Spleen (tissue), 11 donors: ENCODE data around the gene GTF3C5. TPM values are rescaled to one million over a fixed set of nuclear protein-coding genes. Genes with fewer than 3 reads are reported as not detected.
"Not testable (repeated sequence)": the region's sequence is repeated elsewhere in the genome, so short reads cannot be mapped to it uniquely, and the experiment has no call there.

Source experiments
- DNase-seq: peaks from one replicate; pipeline ENCODE4 v3.0.0-alpha.2; 2020
- H3K27ac ChIP-seq, 8 donors: fragments of 200-600 bp; sonication (generic) in 7 of 8; 1 replicate in 4 of 8; 2 replicates in 4 of 8; pipeline versions ENCODE4 v1.5.0 to v1.8.0; 2016 to 2021; ENCODE audit warnings: inconsistent platforms in 4 of 8, mild to moderate bottlenecking in 4 of 8, moderate library complexity in 1 of 8
- H3K27me3 ChIP-seq, 7 donors: fragments of 200-600 bp; sonication (generic) in 6 of 7; replicated peaks in 1 of 7; 1 replicate in 4 of 7; 2 replicates in 3 of 7; pipeline versions ENCODE4 v1.5.0 to v1.8.0; 2016 to 2021; ENCODE audit warnings: inconsistent platforms in 3 of 7, mild to moderate bottlenecking in 1 of 7
- H3K36me3 ChIP-seq, 6 donors: fragments of 200-600 bp; sonication (generic) in 5 of 6; 1 replicate in 4 of 6; 2 replicates in 2 of 6; pipeline versions ENCODE4 v1.5.0 to v1.8.0; 2016 to 2021; ENCODE audit warnings: inconsistent platforms in 2 of 6
- H3K4me1 ChIP-seq, 6 donors: fragments of 200-600 bp; sonication (generic) in 5 of 6; 1 replicate in 3 of 6; 2 replicates in 3 of 6; pipeline versions ENCODE4 v1.5.0 to v1.8.0; 2016 to 2021; ENCODE audit warnings: inconsistent platforms in 3 of 6
- H3K4me3 ChIP-seq, 8 donors: fragments of 200-600 bp; sonication (generic) in 7 of 8; 1 replicate in 4 of 8; 2 replicates in 4 of 8; pipeline versions ENCODE4 v1.5.0 to v1.8.0; 2016 to 2021; ENCODE audit warnings: inconsistent platforms in 4 of 8, mild to moderate bottlenecking in 4 of 8, moderate library complexity in 2 of 8
- H3K9me3 ChIP-seq, 8 donors: fragments of 200-600 bp; sonication (generic) in 7 of 8; 1 replicate in 4 of 8; 2 replicates in 4 of 8; pipeline versions ENCODE4 v1.5.0 to v1.8.0; 2016 to 2021; ENCODE audit warnings: inconsistent platforms in 4 of 8
- POLR2A ChIP-seq, 3 donors: fragments of 450-650 bp; IDR thresholded peaks; one replicate each; pipeline ENCODE4 v1.5.1; 2017; ENCODE audit warnings: antibody characterized with exemption in 3 of 3, mild to moderate bottlenecking in 1 of 3
- POLR2AphosphoS5 ChIP-seq, 3 donors: sonication (generic); formaldehyde crosslinking; IDR thresholded peaks; one replicate each; pipeline ENCODE4 v1.5.1; 2017; ENCODE audit warnings: antibody characterized with exemption in 3 of 3
- WGBS, 5 donors: extraction: QIAGEN DNeasy Blood & Tissue Kit in 3 of 5; methylation state at CpG; one replicate each; pipeline versions ENCODE4 v1.1.5 to v1.1.7; 2013 to 2018; 5-methylcytosine and 5-hydroxymethylcytosine counted together
- intact Hi-C: fragments of 100-400 bp; cut with DNase I; formaldehyde crosslinking; loops from one replicate; pipeline ENCODE4 v1.15.0; 2023; ENCODE audit warnings: low total_unique reads
- polyA plus RNA-seq, 3 donors: library from polyadenylated mRNA; stranded (reverse); fragments of 200-250 nt; gene quantifications; one replicate each; pipeline ENCODE4 v1.2.1, GENCODE V29; 2013
- total RNA-seq, 7 donors: library from RNA; depleted of rRNA in 3 of 7; stranded (reverse); fragments of >200 nt in 3 of 7; fragmentation: NEBNext Ultra II Directional in 4 of 7; extraction: Animal tissue kit (Norgen Biotek cat#: 25700) in 4 of 7; gene quantifications; one replicate each; pipeline versions ENCODE4 v1.1.0 to v1.2.1, GENCODE V29; 2016 to 2021
- TF ChIP-seq, protein P1 (sequence below), 11 experiments: fragments of 200-600 bp in 7 of 11; fragments of 450-650 bp in 4 of 11; sonication (generic) in 4 of 11; IDR thresholded peaks in 8 of 11; conservative IDR thresholded peaks in 3 of 11; 1 replicate in 7 of 11; 2 replicates in 4 of 11; pipeline versions ENCODE4 v1.4.0 to v1.8.0; 2016 to 2021; ENCODE audit warnings: antibody characterized with exemption in 11 of 11, inconsistent platforms in 4 of 11, mild to moderate bottlenecking in 1 of 11
- donor health status: healthy with polysubstance abuse.
- donor health status: DM: no; HTN: no; CAD: no; lungs with moderate emphysema.
- donor health status: DM: no; HTN: no; CAD: no.
- donor health status: Bipolar disorder and iron deficiency.
- donor health status: healthy.
- donor health status: DM: no; HTN: no; CAD: no.
- donor health status: DM: yes; HTN: yes; CAD: no.

GTF3C5 gene
- total and polyA plus RNA-seq, 10 donors: 34.9 to 64.4 (median 47.5) TPM

DNA sequence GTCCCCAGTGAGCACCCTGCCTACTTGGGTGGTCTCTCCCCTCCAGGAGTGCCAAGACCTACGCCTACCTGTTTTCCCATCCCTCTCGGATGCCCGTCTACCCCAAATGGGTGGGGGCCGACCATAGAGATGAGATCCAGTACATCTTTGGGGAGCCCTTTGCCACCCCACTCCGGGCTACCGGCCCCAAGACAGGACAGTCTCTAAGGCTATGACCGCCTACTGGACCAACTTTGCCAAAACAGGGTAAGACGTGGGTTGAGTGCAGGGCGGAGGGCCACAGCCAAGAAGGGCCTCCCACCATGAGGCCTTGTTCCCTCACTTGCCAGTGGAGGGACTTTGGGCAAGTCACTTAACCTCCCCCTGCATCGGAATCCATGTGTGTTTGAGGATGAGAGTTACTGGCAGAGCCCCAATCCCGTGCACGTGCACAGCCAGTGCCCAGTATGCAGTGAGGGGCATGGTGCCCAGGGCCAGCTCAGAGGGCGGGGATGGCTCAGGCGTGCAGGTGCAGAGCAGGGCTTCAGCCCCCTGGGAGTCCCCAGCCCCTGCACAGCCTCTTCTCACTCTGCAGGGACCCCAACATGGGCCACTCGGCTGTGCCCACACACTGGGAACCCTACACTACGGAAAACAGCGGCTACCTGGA, 55.5 kb downstream of the GTF3C5 start:
- DNase-seq: not testable (repeated sequence)

DNA sequence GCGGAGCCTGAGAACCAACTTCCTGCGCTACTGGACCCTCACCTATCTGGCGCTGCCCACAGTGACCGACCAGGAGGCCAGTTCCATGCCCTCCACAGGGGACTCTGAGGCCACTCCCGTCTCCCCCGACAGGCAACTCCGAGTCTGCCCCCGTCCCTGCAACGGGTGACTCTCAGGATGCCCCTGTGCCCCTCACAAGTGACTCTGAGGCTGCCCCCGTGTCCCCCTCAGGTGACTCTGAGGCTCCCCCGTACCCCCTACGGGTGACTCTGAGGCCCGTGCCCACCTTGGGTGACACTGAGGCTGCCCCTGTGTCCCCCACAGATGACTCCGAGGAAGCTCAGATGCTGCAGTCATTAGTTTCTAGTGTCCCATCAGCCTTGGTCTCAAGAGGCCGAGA, 56.1 kb downstream of the GTF3C5 start:
- DNase-seq: peak; percentile 60
- H3K27me3 ChIP-seq: peaks cover 0 to 1% (median 0%) of the 10 kb centered on the region in 7 donors
- no peaks in the 10 kb centered on the region for H3K36me3 ChIP-seq
- no peaks in the 10 kb centered on the region for H3K4me1 ChIP-seq
- TF ChIP-seq, protein P1, sequence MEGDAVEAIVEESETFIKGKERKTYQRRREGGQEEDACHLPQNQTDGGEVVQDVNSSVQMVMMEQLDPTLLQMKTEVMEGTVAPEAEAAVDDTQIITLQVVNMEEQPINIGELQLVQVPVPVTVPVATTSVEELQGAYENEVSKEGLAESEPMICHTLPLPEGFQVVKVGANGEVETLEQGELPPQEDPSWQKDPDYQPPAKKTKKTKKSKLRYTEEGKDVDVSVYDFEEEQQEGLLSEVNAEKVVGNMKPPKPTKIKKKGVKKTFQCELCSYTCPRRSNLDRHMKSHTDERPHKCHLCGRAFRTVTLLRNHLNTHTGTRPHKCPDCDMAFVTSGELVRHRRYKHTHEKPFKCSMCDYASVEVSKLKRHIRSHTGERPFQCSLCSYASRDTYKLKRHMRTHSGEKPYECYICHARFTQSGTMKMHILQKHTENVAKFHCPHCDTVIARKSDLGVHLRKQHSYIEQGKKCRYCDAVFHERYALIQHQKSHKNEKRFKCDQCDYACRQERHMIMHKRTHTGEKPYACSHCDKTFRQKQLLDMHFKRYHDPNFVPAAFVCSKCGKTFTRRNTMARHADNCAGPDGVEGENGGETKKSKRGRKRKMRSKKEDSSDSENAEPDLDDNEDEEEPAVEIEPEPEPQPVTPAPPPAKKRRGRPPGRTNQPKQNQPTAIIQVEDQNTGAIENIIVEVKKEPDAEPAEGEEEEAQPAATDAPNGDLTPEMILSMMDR (IDR thresholded peaks at IDR 0.05 in 8 of 11, conservative IDR thresholded peaks at IDR 0.05 in 3 of 11): no peak
- TF ChIP-seq POLR2A (IDR thresholded peaks at IDR 0.05) (no peak), POLR2AphosphoS5 (IDR thresholded peaks at IDR 0.05) (no peak)
- WGBS, 5 donors: 69 to 89% (median 80%) methylated on average over 5 to 15 of the region's 15 CpGs
- no peak overlapping the region for H3K4me3 ChIP-seq
- intact Hi-C loops: no loop called here
- no peaks in the 10 kb centered on the region for H3K9me3 ChIP-seq
- H3K27ac ChIP-seq: no peak overlapping the region

More for the DNA sequence above, 55.5 kb downstream of the GTF3C5 start:
- H3K36me3 ChIP-seq, H3K27me3 ChIP-seq, intact Hi-C loops, H3K27ac ChIP-seq, H3K9me3 ChIP-seq, H3K4me1 ChIP-seq, H3K4me3 ChIP-seq: not testable (repeated sequence)
- 82 to 93% (median 86%) methylated on average over 9 to 17 of the region's 17 CpGs for WGBS, 5 donors

DNA sequence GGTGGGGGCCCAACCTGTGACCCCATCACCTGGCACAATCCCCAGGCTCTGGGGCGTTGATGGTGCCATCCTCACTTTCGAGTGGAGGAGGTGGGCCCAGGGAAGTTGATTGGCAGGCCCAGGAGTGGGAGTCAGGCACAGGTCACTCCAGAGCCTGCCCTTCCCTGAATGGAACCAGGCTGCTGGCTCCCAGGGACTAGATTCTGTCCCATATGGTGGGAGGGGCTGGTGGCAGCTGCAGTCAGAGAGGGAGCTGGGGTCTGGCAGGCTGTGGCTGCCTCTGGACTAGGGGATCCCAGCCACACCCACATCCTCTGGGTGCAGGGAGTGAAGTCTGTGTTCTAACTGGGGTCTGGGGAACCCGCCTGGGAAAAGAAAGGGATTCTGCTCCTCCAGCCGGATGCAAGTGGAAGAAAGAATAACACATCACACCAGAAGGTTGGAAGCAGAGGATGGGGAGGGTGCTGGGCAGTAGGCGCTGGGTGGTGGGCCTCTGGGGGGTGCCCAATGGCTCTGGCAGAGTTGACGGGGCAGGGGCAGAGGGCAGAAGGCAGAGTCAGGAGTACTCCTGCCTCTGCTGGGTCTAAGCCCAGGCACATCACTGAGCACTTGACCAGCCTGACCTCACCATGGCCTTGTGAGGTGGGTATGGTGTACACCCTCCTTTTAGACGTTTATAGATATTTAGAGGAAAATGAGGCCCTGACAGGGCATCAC, 56.8 kb downstream of the GTF3C5 start:
- Histone ChIP-seq H3K27me3 (no peaks in the 10 kb centered on the region), H3K27ac (no peak overlapping the region), H3K4me1 (no peaks in the 10 kb centered on the region), H3K36me3 (no peaks in the 10 kb centered on the region), H3K9me3 (no peaks in the 10 kb centered on the region), H3K4me3 (no peak overlapping the region)
- intact Hi-C loops: no loop called here
- DNase-seq: no peak
- TF ChIP-seq, protein P1 (IDR thresholded peaks at IDR 0.05 in 8 of 11, conservative IDR thresholded peaks at IDR 0.05 in 3 of 11): no peak
- TF ChIP-seq POLR2A (IDR thresholded peaks at IDR 0.05) (no peak), POLR2AphosphoS5 (IDR thresholded peaks at IDR 0.05) (no peak)
- WGBS, 5 donors: 63 to 88% (median 74%) methylated on average over 7 of the region's 7 CpGs

DNA sequence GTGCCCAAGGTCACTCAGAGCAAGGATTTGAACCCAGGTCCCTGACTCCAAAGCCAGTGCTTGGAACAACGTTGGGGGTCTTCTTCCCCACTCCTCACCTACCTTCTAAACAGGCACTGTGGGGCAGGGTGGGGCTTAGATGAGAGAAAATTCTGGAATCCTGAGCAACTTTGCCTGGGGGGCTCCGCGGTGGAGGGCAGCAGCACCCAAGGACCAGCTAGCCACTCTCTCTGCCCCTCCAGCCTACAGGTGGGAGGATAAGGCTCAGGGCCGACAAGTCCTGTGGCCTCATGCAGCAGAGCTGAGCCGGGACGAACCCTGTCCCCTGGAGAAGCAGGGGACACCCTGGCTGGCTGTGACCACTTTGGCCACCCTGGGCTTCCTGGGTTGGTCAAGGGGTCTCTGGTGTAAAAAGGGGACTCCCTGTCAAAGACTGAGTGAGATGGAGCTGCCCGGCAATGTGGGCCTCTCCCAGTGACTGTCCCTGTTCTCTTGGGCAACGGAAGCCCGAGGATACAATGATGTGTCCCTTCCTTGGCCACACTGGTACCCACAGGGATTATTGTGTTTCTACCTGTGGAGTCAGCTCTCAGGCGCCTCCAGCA, 57.5 kb downstream of the GTF3C5 start:
- H3K4me1 ChIP-seq: no peaks in the 10 kb centered on the region
- H3K27me3 ChIP-seq: no peaks in the 10 kb centered on the region
- TF ChIP-seq POLR2A (IDR thresholded peaks at IDR 0.05): no peak
- TF ChIP-seq, protein P1 (IDR thresholded peaks at IDR 0.05 in 8 of 11, conservative IDR thresholded peaks at IDR 0.05 in 3 of 11): no peak
- no peak for TF ChIP-seq POLR2AphosphoS5 (IDR thresholded peaks at IDR 0.05)
- 91 to 94% (median 92%) methylated on average over 9 to 10 of the region's 10 CpGs for WGBS, 5 donors
- no peak for DNase-seq
- no peaks in the 10 kb centered on the region for H3K36me3 ChIP-seq
- H3K9me3 ChIP-seq: no peaks in the 10 kb centered on the region
- no peak overlapping the region for H3K27ac ChIP-seq
- no peak overlapping the region for H3K4me3 ChIP-seq
- intact Hi-C loops: no loop called here
